Measurements from ENCODE around the gene ARHGAP32.
"Not testable (repeated sequence)": the region's sequence is repeated elsewhere in the genome, so short reads cannot be mapped to it uniquely, and the experiment has no call there.

Gene ARHGAP32

GRCh38 chr11:129195682-129196081 is 3.6 kb upstream of the ARHGAP32 start:
- no peak for DNase-seq

GRCh38 chr11:129191649-129192048 is 476 bp downstream of the ARHGAP32 start:
- DNase-seq, result no peak

GRCh38 chr11:129190087-129190486 is 2.0 kb downstream of the ARHGAP32 start:
- DNase-seq, result no peak

- DNase-seq, result peak; percentile 5
Measured at GRCh38 chr11:129189646-129190045, 2.5 kb downstream of the ARHGAP32 start.

- DNase-seq, result not testable (repeated sequence)
Measured at GRCh38 chr11:129185082-129185481, 7.0 kb downstream of the ARHGAP32 start.

GRCh38 chr11:129184581-129184980 is 7.5 kb downstream of the ARHGAP32 start:
- DNase-seq, result no peak

GRCh38 chr11:129167315-129167714 is 24.8 kb downstream of the ARHGAP32 start:
- no peak for DNase-seq

- no peak for DNase-seq
Measured at GRCh38 chr11:129163714-129164164, 28.4 kb downstream of the ARHGAP32 start.

- DNase-seq, result not testable (repeated sequence)
Measured at GRCh38 chr11:129157080-129157479, 35.0 kb downstream of the ARHGAP32 start.

- no peak for DNase-seq
Measured at GRCh38 chr11:129155745-129156144, 36.4 kb downstream of the ARHGAP32 start.

GRCh38 chr11:129148487-129148886 is 43.6 kb downstream of the ARHGAP32 start:
- no peak for DNase-seq

- DNase-seq, result no peak
Measured at GRCh38 chr11:129146191-129146590, 45.9 kb downstream of the ARHGAP32 start.

GRCh38 chr11:129145276-129145675 is 46.8 kb downstream of the ARHGAP32 start:
- DNase-seq, result no peak

GRCh38 chr11:129144256-129144655 is 47.9 kb downstream of the ARHGAP32 start:
- DNase-seq, result no peak

GRCh38 chr11:129143335-129143734 is 48.8 kb downstream of the ARHGAP32 start:
- DNase-seq, result no peak

- no peak for DNase-seq
Measured at GRCh38 chr11:129141748-129142523, 50.2 kb downstream of the ARHGAP32 start.

- no peak for DNase-seq
Measured at GRCh38 chr11:129131316-129131715, 60.8 kb downstream of the ARHGAP32 start.

GRCh38 chr11:129128881-129129620 is 63.1 kb downstream of the ARHGAP32 start:
- not testable (repeated sequence) for DNase-seq

- no peak for DNase-seq
Measured at GRCh38 chr11:129119036-129119435, 73.1 kb downstream of the ARHGAP32 start.

- DNase-seq, result peak; percentile 1
Measured at GRCh38 chr11:129117595-129118350, 74.4 kb downstream of the ARHGAP32 start.

- no peak for DNase-seq
Measured at GRCh38 chr11:129115652-129116586, 76.2 kb downstream of the ARHGAP32 start.

GRCh38 chr11:129109701-129110100 is 82.4 kb downstream of the ARHGAP32 start:
- no peak for DNase-seq

Measured in NCI-H187 treated with DMSO at 0.1 percent for 48 hours (cell line).